ENCODE measurements around the gene RAD51D.
"Not testable (repeated sequence)": the region's sequence is repeated elsewhere in the genome, so short reads cannot be mapped to it uniquely, and the experiment has no call there.

The RAD51D gene

GRCh38 chr17:35119370-35120165 lies at the start of gene RAD51D:
Gene RAD51D (minus strand): TSS chr17:35119860. CDS start chr17:35119613, 247 bp downstream.
- peak; percentile 50 for DNase-seq (ENCODE audit: low read depth, low spot score)

- DNase-seq (ENCODE audit: low read depth, low spot score), result no peak
These were observed 48.0 kb upstream of the RAD51D start for GRCh38 chr17:35167666-35168065.

- DNase-seq (ENCODE audit: low read depth, low spot score), result no peak
These were observed 47.4 kb upstream of the RAD51D start for GRCh38 chr17:35167046-35167445.

- no peak for DNase-seq (ENCODE audit: low read depth, low spot score)
These were observed 46.9 kb upstream of the RAD51D start for GRCh38 chr17:35166526-35166925.

- no peak for DNase-seq (ENCODE audit: low read depth, low spot score)
These were observed 45.1 kb upstream of the RAD51D start for GRCh38 chr17:35164716-35165115.

GRCh38 chr17:35163886-35164285 lies 44.2 kb upstream of the RAD51D start:
- DNase-seq (ENCODE audit: low read depth, low spot score), result no peak

GRCh38 chr17:35162755-35163154 lies 43.1 kb upstream of the RAD51D start:
- DNase-seq (ENCODE audit: low read depth, low spot score), result no peak

- DNase-seq (ENCODE audit: low read depth, low spot score), result no peak
These were observed 41.7 kb upstream of the RAD51D start for GRCh38 chr17:35161281-35161761.

GRCh38 chr17:35160354-35161201 lies 40.9 kb upstream of the RAD51D start:
- DNase-seq (ENCODE audit: low read depth, low spot score), result no peak

GRCh38 chr17:35159940-35160339 lies 40.3 kb upstream of the RAD51D start:
- DNase-seq (ENCODE audit: low read depth, low spot score), result no peak

GRCh38 chr17:35155246-35155645 lies 35.6 kb upstream of the RAD51D start:
- no peak for DNase-seq (ENCODE audit: low read depth, low spot score)

GRCh38 chr17:35154196-35155165 lies 34.8 kb upstream of the RAD51D start:
- DNase-seq (ENCODE audit: low read depth, low spot score), result no peak

- DNase-seq (ENCODE audit: low read depth, low spot score), result no peak
These were observed 32.9 kb upstream of the RAD51D start for GRCh38 chr17:35152421-35153140.

- DNase-seq (ENCODE audit: low read depth, low spot score), result not testable (repeated sequence)
These were observed 31.4 kb upstream of the RAD51D start for GRCh38 chr17:35151080-35151479.

GRCh38 chr17:35149941-35150340 lies 30.3 kb upstream of the RAD51D start:
- DNase-seq (ENCODE audit: low read depth, low spot score), result no peak

- DNase-seq (ENCODE audit: low read depth, low spot score), result no peak
These were observed 28.5 kb upstream of the RAD51D start for GRCh38 chr17:35148144-35148543.

- DNase-seq (ENCODE audit: low read depth, low spot score), result no peak
These were observed 27.8 kb upstream of the RAD51D start, which contains the start of gene UNC45B for GRCh38 chr17:35147375-35147905. Gene UNC45B (plus strand): TSS chr17:35147817. CDS start chr17:35148264, 447 bp downstream.

- DNase-seq (ENCODE audit: low read depth, low spot score), result no peak
These were observed 26.7 kb upstream of the RAD51D start for GRCh38 chr17:35146214-35146833.

- no peak for DNase-seq (ENCODE audit: low read depth, low spot score)
These were observed 25.2 kb upstream of the RAD51D start for GRCh38 chr17:35144840-35145239.

GRCh38 chr17:35142467-35142796 lies 22.8 kb upstream of the RAD51D start:
- no peak for DNase-seq (ENCODE audit: low read depth, low spot score)
